ENCODE results near the gene OLIG2. TPM values are rescaled to one million over a fixed set of nuclear protein-coding genes. Genes with fewer than 3 reads are reported as not detected.

The OLIG2 gene
- total RNA-seq, 4 donors from 2014 or later, result not detected

GRCh38 chr21:32994305-32994704, 31.4 kb upstream of the OLIG2 start:
- H3K36me3 ChIP-seq, result no peaks in the 10 kb centered on the region
- H3K4me1 ChIP-seq, result no peaks in the 10 kb centered on the region
- DNase-seq, result no peak
- WGBS, 2 donors, result 43 to 46% methylated on average over 3 of the region's 3 CpGs
- TF ChIP-seq, protein P1, sequence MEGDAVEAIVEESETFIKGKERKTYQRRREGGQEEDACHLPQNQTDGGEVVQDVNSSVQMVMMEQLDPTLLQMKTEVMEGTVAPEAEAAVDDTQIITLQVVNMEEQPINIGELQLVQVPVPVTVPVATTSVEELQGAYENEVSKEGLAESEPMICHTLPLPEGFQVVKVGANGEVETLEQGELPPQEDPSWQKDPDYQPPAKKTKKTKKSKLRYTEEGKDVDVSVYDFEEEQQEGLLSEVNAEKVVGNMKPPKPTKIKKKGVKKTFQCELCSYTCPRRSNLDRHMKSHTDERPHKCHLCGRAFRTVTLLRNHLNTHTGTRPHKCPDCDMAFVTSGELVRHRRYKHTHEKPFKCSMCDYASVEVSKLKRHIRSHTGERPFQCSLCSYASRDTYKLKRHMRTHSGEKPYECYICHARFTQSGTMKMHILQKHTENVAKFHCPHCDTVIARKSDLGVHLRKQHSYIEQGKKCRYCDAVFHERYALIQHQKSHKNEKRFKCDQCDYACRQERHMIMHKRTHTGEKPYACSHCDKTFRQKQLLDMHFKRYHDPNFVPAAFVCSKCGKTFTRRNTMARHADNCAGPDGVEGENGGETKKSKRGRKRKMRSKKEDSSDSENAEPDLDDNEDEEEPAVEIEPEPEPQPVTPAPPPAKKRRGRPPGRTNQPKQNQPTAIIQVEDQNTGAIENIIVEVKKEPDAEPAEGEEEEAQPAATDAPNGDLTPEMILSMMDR (IDR thresholded peaks at IDR 0.05), result peak in 1 of 6 experiments; percentile 30
- TF ChIP-seq POLR2A (IDR thresholded peaks at IDR 0.05), result no peak
- H3K4me3 ChIP-seq, result no peak overlapping the region
- intact Hi-C loops (cut with DNase I), result no loop called here
- H3K27me3 ChIP-seq, result peaks cover 0 to 53% (median 0%) of the 10 kb centered on the region in 4 donors
- H3K9me3 ChIP-seq, result no peaks in the 10 kb centered on the region
- H3K27ac ChIP-seq, result no peak overlapping the region

GRCh38 chr21:33007747-33008146, 18.0 kb upstream of the OLIG2 start:
- no peak overlapping the region for H3K27ac ChIP-seq
- no peak for DNase-seq
- WGBS, 2 donors, result 50 to 64% methylated on average over 3 of the region's 3 CpGs
- no peaks in the 10 kb centered on the region for H3K9me3 ChIP-seq
- peaks cover 0 to 59% (median 0%) of the 10 kb centered on the region in 4 donors for H3K27me3 ChIP-seq
- intact Hi-C loops (cut with DNase I), result no loop called here
- no peaks in the 10 kb centered on the region for H3K36me3 ChIP-seq
- TF ChIP-seq POLR2A (IDR thresholded peaks at IDR 0.05), result no peak
- TF ChIP-seq, protein P1 (IDR thresholded peaks at IDR 0.05), result no peak
- no peak overlapping the region for H3K4me3 ChIP-seq
- no peaks in the 10 kb centered on the region for H3K4me1 ChIP-seq

GRCh38 chr21:33008333-33009051, 17.2 kb upstream of the OLIG2 start:
- intact Hi-C loops (cut with DNase I), result no loop called here
- H3K36me3 ChIP-seq, result no peaks in the 10 kb centered on the region
- DNase-seq, result no peak
- no peak overlapping the region for H3K27ac ChIP-seq
- H3K4me1 ChIP-seq, result no peaks in the 10 kb centered on the region
- no peak overlapping the region for H3K4me3 ChIP-seq
- WGBS, 2 donors, result 38 to 44% methylated on average over 3 of the region's 3 CpGs
- TF ChIP-seq POLR2A (IDR thresholded peaks at IDR 0.05), result no peak
- TF ChIP-seq, protein P1 (IDR thresholded peaks at IDR 0.05), result no peak
- no peaks in the 10 kb centered on the region for H3K9me3 ChIP-seq
- peaks cover 0 to 66% (median 0%) of the 10 kb centered on the region in 4 donors for H3K27me3 ChIP-seq

GRCh38 chr21:33010931-33011330, 14.8 kb upstream of the OLIG2 start:
- no peak for DNase-seq
- Histone ChIP-seq H3K27ac (no peak overlapping the region), H3K9me3 (no peaks in the 10 kb centered on the region), H3K27me3 (peaks cover 0 to 82% (median 0%) of the 10 kb centered on the region in 4 donors), H3K36me3 (no peaks in the 10 kb centered on the region), H3K4me3 (no peak overlapping the region), H3K4me1 (no peaks in the 10 kb centered on the region)
- WGBS, 2 donors, result 92 to 100% methylated on average over 1 of the region's 1 CpG
- intact Hi-C loops (cut with DNase I), result no loop called here
- TF ChIP-seq, protein P1 (IDR thresholded peaks at IDR 0.05), result no peak
- no peak for TF ChIP-seq POLR2A (IDR thresholded peaks at IDR 0.05)

DNA sequence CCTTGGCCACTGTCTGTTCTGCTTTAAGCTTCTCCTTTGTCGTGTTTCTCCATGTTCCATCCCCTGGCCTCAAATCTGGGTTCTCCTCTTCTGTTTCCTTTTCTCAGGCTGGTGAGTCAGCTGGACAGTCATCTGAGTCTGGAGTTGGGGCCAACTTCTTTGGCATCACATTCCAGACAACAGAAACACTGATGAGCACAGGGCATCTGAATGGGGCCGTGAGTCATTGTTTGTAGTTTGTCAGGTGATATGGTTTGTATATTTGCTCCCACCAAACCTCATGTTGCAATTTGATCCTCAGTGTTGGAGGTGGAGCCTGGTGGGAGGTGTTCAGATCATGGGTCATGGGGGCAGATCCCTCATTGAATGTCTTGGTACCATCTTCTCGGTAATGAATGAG, 14.3 kb upstream of the OLIG2 start:
- Histone ChIP-seq H3K9me3 (no peaks in the 10 kb centered on the region), H3K27ac (no peak overlapping the region)
- DNase-seq, result no peak

More for the DNA sequence above, 14.3 kb upstream of the OLIG2 start:
- peaks cover 0 to 82% (median 0%) of the 10 kb centered on the region in 4 donors for H3K27me3 ChIP-seq
- H3K4me3 ChIP-seq, result no peak overlapping the region
- H3K36me3 ChIP-seq, result no peaks in the 10 kb centered on the region
- intact Hi-C loops (cut with DNase I), result no loop called here
- no peak for TF ChIP-seq POLR2A (IDR thresholded peaks at IDR 0.05)
- TF ChIP-seq, protein P1 (IDR thresholded peaks at IDR 0.05), result no peak
- 57 to 67% methylated on average over 3 of the region's 3 CpGs for WGBS, 2 donors
- no peaks in the 10 kb centered on the region for H3K4me1 ChIP-seq
